GM12864 (cell line): ENCODE results near the gene CCDC97.
A peak's percentile ranks its signal among the peaks of the same experiment; 100 is the strongest.

Experiments used
- DNase-seq: peaks from one replicate; pipeline ENCODE4 v3.0.0-alpha.2; 2011; ENCODE audit warnings: low read depth
- H3K4me3 ChIP-seq: 2 replicates; pipeline ENCODE4 v1.5.1; 2011; ENCODE audit warnings: mild to moderate bottlenecking, low read depth, low read length, control low read depth
- TF ChIP-seq, protein P1 (sequence below): IDR thresholded peaks from 2 replicates; pipeline ENCODE4 v1.5.1; 2011; ENCODE audit warnings: low read depth, mild to moderate bottlenecking, moderate library complexity, low read length, control low read depth, inconsistent platforms; ENCODE audit errors: missing control alignments

Gene CCDC97

DNA sequence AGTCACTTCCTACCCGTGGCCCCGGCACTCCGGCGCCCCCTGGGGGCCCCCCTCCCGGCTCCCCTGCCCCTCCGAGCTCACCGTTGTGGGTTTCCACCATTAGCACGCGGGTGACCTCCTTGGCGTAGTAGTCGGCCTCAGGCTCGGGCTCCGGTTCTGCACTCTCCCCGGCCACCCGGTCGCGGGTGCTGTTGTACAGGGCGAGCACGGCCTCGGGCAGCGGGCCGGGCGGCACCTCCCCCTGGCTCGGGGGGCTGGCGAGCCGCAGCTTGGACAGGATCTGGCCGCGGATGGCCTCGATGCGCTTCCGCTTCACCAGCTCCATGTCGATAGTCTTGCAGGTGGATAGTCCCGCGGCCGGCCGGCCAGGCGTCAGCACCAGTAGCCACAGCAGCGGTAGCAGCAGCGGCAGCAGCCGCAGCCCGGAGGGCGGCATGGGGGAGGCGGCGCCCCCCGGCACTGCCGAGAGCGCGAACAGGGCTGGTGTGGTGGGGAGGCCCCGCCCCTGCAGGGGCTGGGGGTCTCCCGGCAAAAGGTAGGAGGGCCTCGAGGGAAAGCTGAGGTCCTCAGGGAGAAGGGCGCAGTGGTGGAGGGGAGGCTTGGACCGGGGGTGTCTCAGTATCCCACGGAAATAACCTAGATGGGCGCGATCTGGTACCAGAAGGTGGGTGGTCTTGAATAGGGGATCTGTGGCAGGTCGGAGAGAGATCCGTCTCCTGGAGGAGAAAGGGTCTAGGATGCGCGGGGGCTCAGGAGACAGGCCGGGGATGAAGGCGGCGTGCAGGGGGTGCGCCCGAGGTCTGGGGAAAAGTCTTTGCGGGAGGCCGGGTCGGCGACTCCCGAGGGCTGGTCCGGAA, 42.9 kb downstream of the CCDC97 start:
- TF ChIP-seq, protein P1, sequence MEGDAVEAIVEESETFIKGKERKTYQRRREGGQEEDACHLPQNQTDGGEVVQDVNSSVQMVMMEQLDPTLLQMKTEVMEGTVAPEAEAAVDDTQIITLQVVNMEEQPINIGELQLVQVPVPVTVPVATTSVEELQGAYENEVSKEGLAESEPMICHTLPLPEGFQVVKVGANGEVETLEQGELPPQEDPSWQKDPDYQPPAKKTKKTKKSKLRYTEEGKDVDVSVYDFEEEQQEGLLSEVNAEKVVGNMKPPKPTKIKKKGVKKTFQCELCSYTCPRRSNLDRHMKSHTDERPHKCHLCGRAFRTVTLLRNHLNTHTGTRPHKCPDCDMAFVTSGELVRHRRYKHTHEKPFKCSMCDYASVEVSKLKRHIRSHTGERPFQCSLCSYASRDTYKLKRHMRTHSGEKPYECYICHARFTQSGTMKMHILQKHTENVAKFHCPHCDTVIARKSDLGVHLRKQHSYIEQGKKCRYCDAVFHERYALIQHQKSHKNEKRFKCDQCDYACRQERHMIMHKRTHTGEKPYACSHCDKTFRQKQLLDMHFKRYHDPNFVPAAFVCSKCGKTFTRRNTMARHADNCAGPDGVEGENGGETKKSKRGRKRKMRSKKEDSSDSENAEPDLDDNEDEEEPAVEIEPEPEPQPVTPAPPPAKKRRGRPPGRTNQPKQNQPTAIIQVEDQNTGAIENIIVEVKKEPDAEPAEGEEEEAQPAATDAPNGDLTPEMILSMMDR = peak; percentile 77
- peak overlapping the region; percentile 83 for H3K4me3 ChIP-seq
- DNase-seq = no peak

DNA sequence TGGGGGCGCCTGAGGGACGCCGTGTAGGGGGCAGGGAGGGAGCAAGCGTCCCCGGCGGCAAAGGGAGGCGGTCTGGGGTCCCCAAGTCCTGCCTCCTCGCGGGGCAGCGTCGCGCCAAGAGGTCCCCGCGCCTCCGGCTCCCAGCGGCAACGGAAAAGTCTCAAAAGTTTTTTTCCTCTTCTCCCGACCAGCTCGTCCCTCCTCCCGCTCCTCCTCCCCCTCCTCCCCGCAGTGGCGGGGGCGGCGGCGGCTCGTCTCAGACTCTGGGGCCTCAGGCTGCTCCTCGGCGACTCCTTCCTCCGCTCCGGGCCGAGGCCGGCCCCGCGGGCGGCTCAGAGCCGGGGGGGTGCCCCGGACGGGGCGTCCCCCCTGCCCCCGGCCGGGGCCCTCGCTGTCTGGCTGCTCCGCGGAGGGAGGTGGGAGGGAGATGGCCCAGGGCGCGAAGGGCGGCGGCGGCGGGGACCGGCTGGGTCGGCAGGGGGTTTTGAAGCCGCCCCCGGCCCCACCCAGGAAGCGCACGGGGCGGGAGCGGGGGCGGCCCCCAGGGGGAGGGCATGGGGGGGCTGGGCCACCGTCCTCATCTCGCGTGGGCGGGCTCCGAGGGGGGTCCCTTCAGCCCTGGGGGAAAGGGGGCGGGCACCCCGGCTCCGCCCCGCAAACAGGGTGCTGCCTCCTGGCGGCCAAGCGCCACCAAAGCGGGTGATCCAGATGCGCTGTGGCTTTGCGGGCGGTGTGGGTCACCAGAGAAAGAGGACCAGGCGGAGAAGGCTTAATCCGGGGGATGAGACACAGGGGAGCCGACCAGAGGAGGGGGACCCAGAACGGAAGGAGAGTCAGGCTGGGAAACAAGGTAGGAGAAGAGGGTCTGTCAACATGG, 43.7 kb downstream of the CCDC97 start, which contains the start of gene TGFB1:
TSS of gene TGFB1 (minus strand) at position 457 of the 877 bp plus-strand sequence. CDS start 878 bp downstream, outside the sequence.
- peak; percentile 71 for DNase-seq
- TF ChIP-seq, protein P1 = peak; percentile 88

DNA sequence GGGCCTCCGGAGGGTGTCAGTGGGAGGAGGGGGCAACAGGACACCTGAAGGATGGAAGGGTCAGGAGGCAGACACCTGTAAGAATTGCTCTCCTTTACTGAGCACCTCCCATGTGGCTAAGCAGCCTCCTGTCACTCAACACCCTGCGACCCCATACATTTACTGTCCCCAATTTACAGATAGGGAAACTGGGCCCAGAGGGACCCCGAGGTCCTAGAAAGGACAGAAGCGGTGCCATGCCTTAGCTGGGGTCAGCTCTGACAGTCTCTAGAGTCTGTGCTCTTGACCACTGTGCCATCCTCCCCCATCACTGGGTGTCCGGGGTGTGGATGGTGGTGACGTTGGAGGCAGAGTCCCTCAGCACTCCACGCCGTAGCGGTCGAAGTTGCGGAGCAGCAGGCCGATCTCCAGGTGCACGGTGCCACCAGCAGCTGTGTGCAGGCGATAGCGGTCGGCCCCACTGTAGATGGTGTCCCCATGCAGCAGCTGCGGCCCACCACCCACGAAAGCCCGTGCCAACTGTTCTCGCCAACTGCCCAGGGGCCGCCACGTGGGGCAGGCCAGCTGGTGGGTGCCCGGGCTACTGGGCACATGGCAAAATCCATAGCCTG, 44.5 kb downstream of the CCDC97 start:
- TF ChIP-seq, protein P1 = no peak
- H3K4me3 ChIP-seq = peak overlapping the region; percentile 46
- no peak for DNase-seq

More for the DNA sequence above, 43.7 kb downstream of the CCDC97 start, which contains the start of gene TGFB1:
- H3K4me3 ChIP-seq = peak within 1 kb of the TSS; percentile 83

DNA sequence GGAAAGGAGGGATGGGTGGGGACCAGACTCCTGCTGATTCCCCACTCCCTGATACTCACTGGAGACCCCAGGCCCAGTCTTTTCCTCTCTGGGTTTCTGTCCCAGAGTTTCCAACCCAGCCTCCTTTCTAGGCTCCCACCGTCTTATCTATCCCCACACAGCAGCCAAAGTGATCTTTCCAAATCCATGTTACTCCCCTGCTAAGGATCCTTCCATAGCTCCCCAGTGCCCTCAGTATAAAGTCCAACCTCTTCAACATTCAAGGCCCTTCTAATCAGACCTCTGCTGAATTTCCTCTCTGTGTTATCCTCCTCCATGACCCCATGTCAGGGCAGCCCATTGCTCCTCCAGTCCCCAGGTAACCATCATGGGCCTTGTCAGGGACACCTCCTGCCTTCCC, 45.1 kb downstream of the CCDC97 start:
- DNase-seq = no peak
- TF ChIP-seq, protein P1 = no peak
- no peak overlapping the region for H3K4me3 ChIP-seq

DNA sequence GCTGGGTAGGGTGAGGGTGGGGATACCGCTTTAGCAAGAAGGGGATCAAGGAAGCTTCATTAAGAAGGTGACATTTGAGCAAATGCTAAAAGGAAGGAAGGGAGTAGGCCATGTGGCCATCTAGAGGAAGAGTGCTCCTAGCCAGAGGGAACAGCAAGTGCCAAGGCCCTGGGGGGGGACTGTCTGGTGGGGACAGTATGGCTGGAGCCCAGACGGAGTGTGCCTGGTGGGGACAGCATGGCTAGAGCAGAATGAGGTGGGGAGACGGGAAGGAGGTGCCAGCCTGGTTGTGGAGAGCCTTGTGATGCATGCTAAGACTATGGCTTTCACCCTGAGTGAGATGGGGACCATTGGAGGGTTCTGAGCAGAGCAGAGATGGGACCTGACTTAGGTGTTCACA, 45.8 kb downstream of the CCDC97 start:
- no peak overlapping the region for H3K4me3 ChIP-seq
- no peak for DNase-seq
- TF ChIP-seq, protein P1 = no peak

DNA sequence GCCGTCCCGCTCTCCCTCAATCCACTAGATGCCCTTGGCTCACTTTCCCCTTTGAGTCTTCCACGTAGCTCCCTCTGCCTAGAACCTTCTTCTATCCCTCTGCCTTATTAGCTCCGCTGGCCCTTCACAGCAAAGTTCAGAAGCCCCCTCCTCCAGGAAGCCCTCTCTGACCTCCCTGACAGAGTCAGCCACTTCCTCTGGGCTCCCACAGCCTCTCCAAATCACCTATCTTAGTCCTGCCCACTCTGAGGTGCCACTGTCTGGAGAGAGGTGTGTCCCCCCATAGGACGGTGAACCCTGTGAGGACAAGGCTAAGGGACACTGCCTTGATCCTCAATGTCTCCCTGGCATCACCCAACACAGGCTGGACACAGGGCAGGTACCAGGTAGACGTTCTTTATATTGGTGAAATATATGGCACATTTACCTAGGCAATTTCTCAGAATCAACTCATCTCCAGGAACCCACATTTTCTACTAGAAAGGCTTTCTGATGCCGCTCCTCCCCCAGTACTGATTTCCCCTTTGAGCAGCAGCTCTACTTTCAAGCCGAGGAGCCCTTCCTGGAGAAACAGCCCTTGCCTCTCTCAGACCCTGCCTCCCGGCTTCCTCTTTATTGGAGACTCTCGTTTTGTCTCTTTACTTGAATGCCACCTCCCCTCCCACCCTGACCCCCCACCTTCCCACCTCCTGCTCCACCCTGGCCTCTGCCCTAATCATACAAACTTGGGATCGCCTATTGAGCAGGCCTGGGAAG, 47.2 kb downstream of the CCDC97 start:
- TF ChIP-seq, protein P1 = no peak
- H3K4me3 ChIP-seq = no peak overlapping the region
- DNase-seq = no peak
